ENCODE data around the gene DCLK1. TPM values are rescaled to one million over a fixed set of nuclear protein-coding genes. Genes with fewer than 3 reads are reported as not detected.

Gene DCLK1
- total RNA-seq, 4 donors from 2014 or later: 4.4 to 102 (median 13.3) TPM

- no peaks in the 10 kb centered on the region for H3K9me3 ChIP-seq
- H3K36me3 ChIP-seq: no peaks in the 10 kb centered on the region
- intact Hi-C loops (cut with DNase I; ENCODE audit: low total_unique reads): no loop called here
- no peak overlapping the region for H3K27ac ChIP-seq
- TF ChIP-seq POLR2A (IDR thresholded peaks at IDR 0.05): no peak
- TF ChIP-seq CTCF (IDR thresholded peaks at IDR 0.05): no peak
- no peak overlapping the region for H3K4me3 ChIP-seq
- no peak for DNase-seq
- no peaks in the 10 kb centered on the region for H3K27me3 ChIP-seq
- H3K4me1 ChIP-seq: no peaks in the 10 kb centered on the region
Measured at GRCh38 chr13:35796623-35797022, 334.6 kb downstream of the DCLK1 start.

GRCh38 chr13:35794734-35795389 is 336.3 kb downstream of the DCLK1 start:
- Histone ChIP-seq H3K27ac (no peak overlapping the region), H3K9me3 (no peaks in the 10 kb centered on the region), H3K4me1 (no peaks in the 10 kb centered on the region), H3K27me3 (no peaks in the 10 kb centered on the region), H3K36me3 (no peaks in the 10 kb centered on the region), H3K4me3 (no peak overlapping the region)
- DNase-seq: no peak
- TF ChIP-seq POLR2A (IDR thresholded peaks at IDR 0.05) (no peak), CTCF (IDR thresholded peaks at IDR 0.05) (no peak)
- intact Hi-C loops (cut with DNase I; ENCODE audit: low total_unique reads): no loop called here

- no peaks in the 10 kb centered on the region for H3K4me1 ChIP-seq
- DNase-seq: no peak
- intact Hi-C loops (cut with DNase I; ENCODE audit: low total_unique reads): no loop called here
- H3K4me3 ChIP-seq: no peak overlapping the region
- no peak for TF ChIP-seq CTCF (IDR thresholded peaks at IDR 0.05)
- no peak for TF ChIP-seq POLR2A (IDR thresholded peaks at IDR 0.05)
- no peaks in the 10 kb centered on the region for H3K36me3 ChIP-seq
- H3K9me3 ChIP-seq: no peaks in the 10 kb centered on the region
- no peaks in the 10 kb centered on the region for H3K27me3 ChIP-seq
- peak overlapping the region in 1 of 2 donors; percentile 31 for H3K27ac ChIP-seq
Measured at GRCh38 chr13:35793823-35794222, 337.4 kb downstream of the DCLK1 start.

GRCh38 chr13:35792911-35793310 is 338.3 kb downstream of the DCLK1 start:
- intact Hi-C loops (cut with DNase I; ENCODE audit: low total_unique reads): no loop called here
- no peak for DNase-seq
- Histone ChIP-seq H3K4me3 (no peak overlapping the region), H3K9me3 (no peaks in the 10 kb centered on the region), H3K36me3 (no peaks in the 10 kb centered on the region), H3K27me3 (no peaks in the 10 kb centered on the region), H3K4me1 (no peaks in the 10 kb centered on the region), H3K27ac (peak overlapping the region; percentile 39 to 61)
- TF ChIP-seq POLR2A (IDR thresholded peaks at IDR 0.05) (no peak), CTCF (IDR thresholded peaks at IDR 0.05) (no peak)

GRCh38 chr13:35792021-35792420 is 339.2 kb downstream of the DCLK1 start:
- no peaks in the 10 kb centered on the region for H3K4me1 ChIP-seq
- no peaks in the 10 kb centered on the region for H3K36me3 ChIP-seq
- H3K9me3 ChIP-seq: no peaks in the 10 kb centered on the region
- TF ChIP-seq CTCF (IDR thresholded peaks at IDR 0.05): no peak
- TF ChIP-seq POLR2A (IDR thresholded peaks at IDR 0.05): no peak
- H3K27ac ChIP-seq: peak overlapping the region; percentile 39 to 61
- no peak for DNase-seq
- H3K4me3 ChIP-seq: no peak overlapping the region
- H3K27me3 ChIP-seq: no peaks in the 10 kb centered on the region
- intact Hi-C loops (cut with DNase I; ENCODE audit: low total_unique reads): no loop called here

All from uterus (tissue), 4 donors.